Renal pelvis (tissue), 4 donors: Measurements from ENCODE around the gene CIZ1. TPM values are rescaled to one million over a fixed set of nuclear protein-coding genes. Genes with fewer than 3 reads are reported as not detected.

Experiments
- DNase-seq: peaks from one replicate; pipeline ENCODE4 v3.0.0-alpha.2; 2013
- polyA plus RNA-seq, 3 donors: library from polyadenylated mRNA; unstranded; fragments of 120-200 nt; gene quantifications; one replicate each; pipeline ENCODE4 v1.2.1, GENCODE V29; 2013; ENCODE audit not compliant: insufficient read length in 3 of 3

The CIZ1 gene
- polyA plus RNA-seq, 3 donors = 125 to 146 (median 145) TPM

DNA sequence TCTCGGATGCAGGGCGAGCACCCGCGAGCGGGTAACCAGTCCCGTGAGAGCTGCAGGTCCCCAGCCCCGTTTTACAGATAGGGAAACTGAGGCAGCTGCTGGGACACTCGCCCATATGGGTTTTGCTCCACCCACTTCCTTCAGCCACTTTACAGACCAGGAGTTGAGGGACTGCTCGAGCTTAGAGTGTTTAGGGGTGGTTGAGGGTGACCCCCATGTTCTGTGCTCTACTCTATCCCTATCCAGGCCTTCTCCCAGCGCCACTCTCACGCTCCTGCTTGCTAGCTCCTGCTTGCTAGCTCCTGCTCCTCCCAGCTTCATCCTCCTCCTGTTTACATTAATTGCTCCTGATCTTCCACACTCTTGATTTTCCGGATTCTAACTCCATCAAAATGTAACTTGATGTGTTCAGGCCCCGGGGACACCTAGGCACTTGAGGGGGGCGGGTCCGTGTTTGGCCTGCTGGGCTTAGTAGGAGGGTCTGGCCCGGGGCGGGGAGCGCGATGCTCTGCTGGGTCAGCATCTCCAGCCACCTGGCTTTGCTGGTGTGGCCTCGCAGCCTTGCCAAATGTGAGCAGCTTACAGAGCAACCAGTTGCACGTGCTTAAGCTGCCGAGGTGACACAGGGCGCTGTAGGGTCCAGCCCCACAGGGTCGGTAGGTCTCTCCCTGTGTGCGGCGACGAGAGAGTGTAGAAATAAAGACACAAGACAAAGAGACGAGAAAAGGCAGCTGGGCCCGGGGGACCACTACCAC is 62.4 kb downstream of the CIZ1 start:
- no peak for DNase-seq

DNA sequence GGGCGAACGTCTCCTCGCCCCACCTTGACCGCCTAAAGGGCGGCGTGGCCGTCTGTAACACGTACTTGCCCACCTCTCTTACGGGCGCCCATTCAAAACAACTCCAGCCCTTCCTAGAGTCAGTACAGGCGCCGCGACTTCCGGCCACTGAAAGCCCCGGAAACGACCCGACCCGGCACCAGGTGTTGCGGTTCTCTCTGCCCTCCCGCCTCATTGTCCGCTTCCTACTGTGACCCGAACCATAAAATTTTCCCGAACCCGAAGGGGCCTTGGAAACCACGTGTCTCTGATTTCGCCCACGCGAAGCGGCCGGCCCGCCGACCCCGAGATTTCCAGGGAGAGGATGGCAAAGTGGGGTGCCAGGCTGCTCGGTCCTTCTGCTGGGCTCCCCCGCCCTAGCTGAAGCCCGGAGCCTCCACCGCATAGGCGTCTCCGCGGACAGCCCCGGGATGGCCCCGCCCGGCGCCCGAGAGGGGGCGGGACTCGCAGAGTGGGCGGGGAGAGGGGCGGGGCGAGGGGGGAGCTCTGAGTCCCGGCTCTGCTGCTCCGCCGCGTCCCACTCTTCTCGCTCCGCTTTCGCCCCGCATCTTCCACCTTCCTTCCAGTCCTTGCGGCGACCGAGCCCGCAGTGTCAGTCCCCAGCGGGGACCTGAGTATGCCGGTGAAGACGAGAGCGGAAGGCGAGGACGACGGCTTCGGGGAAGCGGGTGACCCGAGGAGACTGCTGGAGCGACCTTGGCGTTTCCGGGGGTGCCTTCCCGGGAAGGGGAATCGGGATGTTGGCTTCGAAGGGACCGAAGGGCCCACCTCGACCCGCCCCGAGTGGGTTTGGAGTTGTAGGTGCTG is 63.2 kb downstream of the CIZ1 start:
- DNase-seq = peak; percentile 93

DNA sequence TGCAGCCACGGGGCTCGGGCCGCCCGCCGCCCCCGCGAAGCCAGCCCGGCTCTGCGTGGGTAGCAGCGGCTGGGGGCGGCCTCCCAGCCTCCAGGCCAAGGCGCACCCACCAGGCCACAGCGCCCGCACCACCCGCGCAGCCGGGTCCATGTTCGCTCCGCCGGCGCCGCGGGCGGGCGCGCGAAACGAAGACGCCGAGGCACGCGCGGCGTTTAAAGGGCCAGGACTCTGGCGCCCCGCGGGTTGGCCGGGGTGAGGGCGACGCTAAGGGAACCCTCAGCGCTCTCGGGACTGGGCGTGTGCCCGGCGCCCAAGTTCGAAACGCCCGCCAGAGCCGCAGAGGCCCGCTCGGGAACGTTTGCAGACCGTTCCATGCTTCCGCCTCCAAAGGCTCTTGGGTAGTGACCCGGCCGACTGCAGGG is 63.8 kb downstream of the CIZ1 start, which contains the start of gene PTGES2:
TSS of gene PTGES2 (minus strand) at position 162 of the 422 bp plus-strand sequence. CDS start at position 150, 12 bp downstream.
- DNase-seq = peak; percentile 88

DNA sequence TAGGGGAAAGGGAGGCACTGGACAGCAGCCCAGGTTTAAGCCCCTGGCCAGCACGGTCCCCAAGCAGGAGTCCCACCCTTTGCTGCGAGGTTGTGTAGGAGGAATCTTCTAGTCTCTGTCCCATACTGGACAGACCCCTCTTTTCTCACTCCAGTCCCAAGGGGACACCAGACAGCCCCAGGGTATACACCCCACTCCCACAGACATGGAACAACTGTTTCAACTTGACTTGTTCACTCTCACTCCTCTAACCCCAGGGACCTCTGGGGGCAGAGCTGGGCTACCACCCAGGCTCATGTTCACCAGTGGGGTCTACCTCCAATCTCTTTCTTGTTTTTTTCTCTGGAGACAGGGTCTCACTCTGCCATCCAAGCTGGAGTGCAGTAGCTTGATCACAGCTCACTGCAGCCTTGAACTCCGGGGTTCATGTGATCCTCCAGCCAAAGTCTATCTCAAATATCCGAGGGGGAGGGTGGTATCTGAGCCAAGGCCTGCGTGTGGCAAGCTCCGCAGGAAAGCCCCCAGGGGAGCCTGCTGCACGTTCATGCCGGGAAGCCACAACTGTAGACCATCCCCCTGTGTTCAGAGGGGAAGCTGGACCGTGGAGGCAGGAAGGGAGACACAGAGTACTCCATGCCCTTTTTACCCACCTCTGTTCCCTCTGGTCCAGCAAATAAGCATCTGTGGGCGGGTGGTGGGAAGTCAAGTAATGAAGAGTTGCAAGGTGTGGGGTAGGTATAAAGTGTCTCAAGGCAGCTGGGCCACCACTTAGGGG is 65.6 kb downstream of the CIZ1 start:
- DNase-seq = no peak

DNA sequence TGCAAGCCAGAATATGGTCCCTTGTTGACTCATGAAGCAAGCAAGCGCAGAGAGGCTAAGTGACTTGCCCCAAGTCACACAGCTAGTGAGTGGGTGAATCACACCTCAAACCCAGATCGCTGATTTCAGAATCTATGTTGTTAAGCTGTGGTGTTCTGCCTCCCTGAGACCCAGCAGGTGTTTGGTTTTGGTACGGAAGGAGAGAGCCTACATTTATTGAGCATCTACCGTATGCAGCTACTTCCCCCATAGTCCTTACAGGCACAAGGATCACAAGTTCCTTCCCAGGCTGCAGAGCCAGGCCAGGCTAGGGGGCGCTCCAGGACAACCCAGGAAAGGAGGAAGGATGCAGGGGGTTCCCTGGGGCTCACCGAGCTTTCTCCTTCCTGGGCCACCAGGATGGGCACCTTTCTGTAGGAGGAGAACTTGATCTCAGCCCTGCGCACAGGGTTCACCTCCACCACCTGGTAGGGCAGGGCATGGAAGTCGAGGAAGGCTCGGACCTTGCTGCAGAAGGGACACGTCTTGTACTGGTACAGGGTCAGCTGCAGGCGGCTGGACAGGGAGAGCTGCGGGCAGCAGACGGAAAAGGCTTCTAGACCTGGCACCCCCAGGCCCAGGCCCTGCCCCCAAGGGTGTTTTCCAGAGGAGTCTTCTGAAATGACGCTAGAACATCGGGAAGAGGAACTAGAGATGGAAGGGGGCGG is 66.3 kb downstream of the CIZ1 start:
- no peak for DNase-seq

DNA sequence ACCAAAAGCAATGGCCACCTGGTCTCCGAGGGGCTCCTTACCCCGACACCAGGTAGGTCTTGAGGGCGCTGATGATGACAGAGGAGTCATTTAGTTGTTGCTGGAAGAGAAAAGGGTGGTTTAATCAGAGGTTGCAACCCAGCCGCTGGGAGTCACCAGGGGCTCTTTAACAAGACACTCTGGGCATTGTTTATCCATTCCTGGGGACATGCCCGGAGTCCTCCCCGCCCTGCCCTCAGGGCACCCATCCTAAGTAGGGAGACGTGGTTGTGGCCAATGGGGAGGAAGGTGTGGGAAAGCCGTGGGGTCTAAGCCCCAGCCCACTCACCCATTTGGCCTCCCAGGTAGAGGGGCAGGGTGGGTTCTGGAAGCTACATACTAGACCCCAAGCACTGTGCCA is 66.9 kb downstream of the CIZ1 start:
- no peak for DNase-seq

DNA sequence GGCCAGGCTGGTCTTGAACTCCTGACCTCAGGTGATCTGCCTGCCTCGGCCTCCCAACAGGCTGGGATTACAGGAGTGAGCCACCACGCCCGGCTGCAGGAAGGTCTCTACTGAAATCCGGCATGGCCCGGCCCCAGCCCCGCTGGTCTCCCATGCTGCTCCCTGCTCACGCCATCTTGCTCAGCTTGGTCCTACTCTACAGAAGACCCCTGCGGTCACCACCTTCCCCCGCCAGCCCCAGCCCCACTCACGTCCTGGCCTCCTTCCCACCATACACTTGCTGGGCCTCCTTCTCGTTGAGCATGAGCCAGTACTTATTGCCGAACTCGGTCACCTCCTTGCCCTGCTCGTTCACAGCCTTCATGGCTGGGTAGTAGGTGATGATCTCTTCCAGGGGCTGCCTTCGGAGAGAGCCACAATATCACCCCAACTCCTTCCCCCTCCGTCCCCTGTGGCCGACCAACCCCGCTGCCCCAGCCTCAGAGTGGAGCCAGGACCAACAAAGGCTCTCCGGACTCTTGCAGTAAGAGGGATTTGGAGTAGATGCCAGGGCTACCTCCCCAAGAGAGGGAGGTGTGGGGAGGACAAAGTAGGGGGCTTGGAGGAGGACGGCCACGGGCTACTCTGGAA is 67.8 kb downstream of the CIZ1 start:
- no peak for DNase-seq

DNA sequence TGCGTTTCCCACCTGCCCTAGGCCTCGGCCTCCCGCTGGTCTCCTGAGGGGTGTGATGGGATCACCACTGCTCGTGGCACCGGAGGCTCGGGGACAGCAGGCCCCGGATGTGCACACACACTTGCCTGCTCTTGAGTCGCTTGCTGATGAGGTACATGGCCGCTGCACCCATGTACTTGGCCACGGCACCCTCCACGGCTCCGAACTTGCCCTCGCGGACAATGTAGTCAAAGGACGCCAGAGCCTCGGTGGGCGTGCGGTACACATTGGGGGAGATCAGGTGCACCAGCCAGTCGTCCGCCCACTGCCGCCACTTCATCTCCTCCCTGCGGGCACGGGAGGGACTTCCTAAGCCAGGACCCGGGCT is 68.6 kb downstream of the CIZ1 start:
- no peak for DNase-seq

DNA sequence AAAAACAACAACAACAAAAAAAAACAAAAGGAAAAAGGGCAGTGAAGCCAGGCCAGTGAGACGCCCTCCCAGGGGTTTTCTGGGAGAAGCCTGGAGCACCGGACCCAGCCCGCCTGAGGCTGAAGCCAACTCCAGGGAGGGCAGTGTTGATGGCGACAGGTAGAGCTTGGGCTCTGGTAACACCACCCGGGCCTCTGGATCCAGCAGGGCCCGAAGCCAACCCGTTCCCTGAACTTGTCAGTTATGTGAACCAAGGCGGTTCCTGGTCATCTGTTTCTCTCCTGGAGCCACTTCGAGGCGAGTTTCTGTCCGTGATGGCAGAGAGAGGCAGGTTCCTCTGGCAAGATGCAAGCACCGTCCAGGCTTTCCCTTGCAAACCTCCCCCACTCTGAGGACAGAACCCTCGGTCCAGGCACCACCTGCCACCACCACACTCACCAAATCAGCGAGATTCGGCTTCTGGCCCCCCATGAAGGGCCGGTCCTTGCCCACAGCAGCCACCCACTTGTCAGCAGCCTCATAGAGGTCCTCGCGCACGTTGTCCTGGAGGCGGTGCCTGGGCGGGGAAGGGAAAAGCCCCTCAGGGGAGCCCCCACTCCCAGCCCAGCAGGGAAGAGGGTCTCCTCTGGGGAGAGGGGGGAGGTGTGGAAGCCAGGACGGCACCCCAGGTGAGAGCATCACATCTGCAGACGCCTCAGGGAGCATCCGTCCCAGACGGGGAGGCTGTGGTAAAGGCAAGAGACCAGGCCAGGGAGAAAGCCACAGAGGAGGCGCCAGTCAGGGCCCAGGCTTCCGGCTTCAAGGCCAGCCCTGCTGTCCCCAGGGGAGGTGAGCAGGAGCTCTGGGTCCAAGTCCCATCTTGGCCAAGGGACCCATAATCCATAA is 69.2 kb downstream of the CIZ1 start:
- DNase-seq = no peak

DNA sequence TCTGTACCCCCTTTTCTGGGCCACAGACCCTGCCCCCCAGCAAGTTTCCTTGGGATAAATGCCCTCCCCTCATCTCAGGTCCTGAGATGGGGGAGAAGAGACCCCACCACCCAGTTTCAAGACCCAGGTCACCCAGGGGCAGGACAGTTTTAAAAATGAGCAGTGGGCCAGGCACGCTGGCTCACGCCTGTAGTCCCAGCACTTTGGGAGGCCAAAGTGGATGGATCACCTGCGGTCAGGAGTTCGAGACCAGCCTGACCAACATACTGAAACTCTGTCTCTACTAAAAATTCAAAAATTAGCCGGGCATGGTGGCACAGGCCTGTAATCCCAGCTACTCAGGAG is 69.9 kb downstream of the CIZ1 start:
- DNase-seq = no peak

DNA sequence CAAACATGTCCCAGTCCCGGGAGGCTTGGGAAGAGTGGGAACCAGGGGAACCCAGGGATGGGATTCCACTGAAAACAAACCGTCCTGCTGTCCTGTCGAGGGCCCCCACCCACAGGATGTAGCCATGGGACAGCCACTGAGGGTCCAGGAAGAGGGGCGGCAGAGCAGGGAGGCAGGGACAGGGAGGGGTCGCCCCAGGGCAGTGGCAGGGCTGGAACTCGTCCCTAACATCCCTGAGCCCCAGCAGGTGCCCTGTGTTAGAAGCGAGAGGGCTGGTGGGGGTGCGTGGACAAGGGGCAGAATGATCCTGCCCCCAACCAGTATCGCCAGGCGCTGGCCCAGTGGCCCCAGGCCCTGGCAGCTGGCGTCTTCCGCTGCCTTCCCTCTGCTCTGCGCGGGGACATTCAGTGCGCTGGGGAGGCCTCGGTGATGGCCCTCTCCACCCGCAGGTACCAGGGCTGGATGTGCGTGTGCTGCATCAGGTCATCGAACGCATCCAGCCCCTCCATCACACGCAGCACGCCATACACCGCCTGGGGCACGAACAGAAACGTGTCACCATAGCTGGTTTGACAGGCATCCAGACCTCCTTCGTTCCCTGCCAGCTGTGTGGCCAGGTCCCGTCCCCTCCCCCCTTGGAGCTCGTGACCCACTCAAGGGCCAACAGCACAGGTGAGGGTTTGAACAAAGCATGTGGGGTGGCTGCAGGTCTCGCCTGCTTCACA is 70.5 kb downstream of the CIZ1 start:
- DNase-seq = no peak

DNA sequence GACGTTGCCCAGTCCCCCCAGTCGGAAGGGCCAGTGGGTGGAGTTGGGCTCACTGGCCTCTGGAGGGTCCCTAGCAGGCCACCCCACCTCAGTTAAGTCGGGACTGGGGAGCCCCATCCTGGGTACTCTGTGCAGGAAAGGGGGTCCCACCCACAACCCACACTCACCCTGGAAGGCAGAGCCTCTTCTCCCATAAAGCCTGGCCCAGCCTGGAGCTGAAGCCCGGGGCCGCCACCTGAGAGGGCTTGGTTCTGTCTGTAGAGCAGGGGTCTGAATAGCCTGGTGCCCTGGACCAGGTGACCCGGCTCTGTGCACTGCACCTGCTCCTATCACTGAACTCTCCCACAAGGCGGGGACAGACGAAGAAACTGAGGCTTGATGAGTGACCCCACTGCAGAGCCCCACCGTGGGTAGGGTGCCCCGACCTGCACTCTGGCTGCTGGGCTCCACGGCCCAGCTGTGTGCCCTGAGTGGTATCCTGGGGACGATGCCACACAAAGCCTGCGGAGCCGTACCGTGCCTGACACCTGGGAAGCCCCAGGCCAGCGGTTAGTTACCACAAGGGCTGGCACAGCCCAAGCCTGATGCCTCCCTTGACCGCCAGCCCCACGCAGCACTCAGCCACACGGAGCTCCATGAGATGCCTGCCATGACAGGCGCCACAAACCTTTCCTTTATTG is 71.2 kb downstream of the CIZ1 start:
- DNase-seq = no peak

DNA sequence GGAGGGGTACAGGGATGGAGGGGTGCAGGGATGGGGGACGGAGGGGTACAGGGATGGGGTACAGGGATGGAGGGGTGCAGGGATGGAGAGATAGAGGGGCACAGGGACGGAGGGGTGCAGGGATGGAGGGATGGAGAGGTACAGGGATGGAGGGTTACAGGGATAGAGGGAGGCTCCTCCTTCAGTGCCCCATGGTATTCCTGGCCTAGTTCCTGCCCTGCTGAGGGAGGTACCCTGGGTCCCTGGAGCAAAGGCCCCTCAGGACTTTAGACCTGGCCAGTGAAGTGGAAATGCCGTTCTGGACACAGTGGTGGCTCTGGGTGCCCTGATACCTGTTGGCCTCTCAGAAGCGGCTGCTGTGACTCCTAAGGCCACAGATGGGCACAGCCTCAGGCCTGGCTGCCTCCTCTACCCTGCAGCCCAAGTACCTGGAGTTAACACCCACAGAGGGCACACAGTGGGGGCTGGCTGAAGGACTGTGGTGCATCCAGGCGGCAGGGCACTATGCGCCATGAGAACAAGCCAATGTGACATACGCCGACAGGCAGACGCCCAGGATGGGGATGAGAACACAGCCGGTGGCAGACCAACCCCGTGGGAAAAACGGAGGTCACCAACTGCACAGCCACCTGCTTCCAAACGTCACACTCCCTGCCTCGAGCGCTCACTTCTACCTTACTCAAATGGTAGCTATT is 72.3 kb downstream of the CIZ1 start:
- DNase-seq = no peak

DNA sequence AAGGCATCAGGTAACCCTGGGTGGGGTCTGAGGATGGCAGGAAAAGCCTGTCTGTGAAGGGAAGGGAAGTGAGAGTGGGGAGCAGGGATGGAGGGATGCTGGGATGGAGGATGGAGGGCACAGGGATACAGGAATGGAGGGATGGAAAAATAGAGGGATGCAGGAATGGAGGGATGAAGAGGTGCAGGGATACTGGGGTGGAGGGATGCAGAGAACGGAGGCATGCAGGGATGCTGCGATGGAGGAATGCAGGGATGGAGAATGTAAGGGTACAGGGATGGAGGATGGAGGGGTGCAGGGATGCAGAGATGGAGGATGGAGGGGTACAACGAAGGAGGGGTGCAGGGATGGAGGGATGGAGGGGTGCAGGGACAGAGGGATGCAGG is 72.9 kb downstream of the CIZ1 start:
- DNase-seq = no peak

DNA sequence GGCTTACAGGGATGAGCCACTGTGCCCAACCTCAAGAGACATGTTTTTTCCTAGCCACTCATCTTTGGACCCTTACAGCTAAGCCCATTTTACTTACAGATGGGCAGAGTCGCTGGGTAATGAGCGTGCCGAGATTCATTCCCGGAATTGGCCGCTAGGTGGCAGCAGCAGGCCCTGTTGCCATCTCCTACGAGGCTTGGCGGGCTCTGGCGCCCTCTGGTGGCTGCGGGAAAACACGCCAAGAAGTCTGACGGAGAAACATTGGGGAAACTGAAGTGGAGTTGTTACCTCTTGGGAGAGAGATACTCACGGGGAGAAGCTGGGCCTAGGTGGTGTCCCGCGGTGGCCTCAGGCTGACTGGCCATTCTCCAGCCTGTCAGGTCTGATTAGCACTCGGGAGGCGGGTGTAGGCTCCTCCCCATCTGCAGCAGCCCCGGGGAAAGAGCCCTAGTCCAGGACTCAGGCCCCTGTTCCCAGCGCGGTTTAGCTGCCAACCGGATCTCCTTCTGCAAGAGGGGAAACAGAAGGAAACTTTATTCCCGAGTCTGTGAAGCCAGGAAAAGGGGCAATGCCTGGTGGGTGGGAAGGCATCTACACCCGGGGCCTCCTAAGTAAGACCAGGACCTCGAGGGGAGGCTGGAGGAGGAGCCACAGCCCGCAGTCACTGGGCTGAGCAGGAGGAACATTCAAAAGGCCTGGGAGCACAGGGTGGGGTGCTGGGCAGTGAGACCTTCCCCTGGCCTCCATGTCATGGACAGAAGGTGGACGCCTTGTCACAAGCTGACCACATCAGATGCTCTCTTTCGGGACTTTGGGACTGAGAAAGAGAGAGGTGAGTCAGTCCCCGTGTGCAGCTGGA is 73.5 kb downstream of the CIZ1 start:
- peak; percentile 89 for DNase-seq

DNA sequence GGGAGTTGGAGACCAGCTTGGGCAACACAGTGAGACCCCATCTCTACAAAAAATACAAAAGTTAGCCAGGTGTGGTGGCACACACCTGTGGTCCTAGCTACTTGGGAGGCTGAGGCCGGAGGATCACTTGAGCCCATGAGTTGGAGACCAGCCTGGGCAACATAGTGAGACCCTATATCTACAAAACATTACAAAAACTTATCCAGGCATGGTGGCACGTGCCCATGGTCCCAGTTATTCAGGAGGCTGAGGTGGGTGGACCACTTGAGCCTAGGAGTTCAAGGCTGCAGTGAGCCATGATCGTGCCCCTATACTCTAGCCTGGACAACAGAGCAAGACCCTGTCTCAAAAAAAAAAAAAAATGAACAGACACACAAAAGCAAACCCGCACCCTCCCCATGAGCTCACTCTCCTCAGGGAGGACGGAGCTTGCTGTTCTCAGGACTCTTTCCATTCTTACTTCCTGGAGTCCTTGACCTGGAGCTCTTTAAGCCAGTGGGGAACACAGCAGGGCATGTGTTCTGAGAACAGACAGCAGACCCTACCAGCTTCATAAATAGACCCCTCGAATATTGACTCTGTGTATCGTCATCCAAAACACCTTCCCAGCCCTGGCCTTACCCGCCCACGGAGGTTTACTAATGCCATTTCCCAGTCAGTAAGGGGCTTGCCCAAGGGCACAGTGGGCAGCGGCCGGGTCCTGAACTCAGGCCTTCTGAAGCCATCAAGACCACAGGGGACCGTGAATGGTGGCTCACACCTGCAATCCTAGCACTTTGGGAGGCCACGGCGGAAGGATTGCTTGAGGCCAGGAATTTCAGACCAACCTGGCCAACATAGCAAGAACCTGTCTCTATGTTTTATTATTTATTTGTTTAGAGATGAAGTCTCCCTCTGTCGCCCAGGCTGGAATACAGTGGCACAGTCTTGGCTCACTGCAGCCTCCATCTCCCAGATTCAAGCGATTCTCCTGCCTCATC is 75.0 kb downstream of the CIZ1 start:
- DNase-seq = no peak
